SK-N-MC (cell line): ENCODE results near the gene FOXI3.

ENCODE experiments used
- DNase-seq: peaks from one replicate; pipeline ENCODE4 v3.0.0-alpha.2; 2011; ENCODE audit warnings: low read depth, low spot score
- H3K27ac ChIP-seq: fragments of 200-600 bp; sonication (generic); 2 replicates; pipeline ENCODE4 v1.5.1; 2016; ENCODE audit warnings: mixed run types
- H3K36me3 ChIP-seq: fragments of 200-600 bp; sonication (generic); 2 replicates; pipeline ENCODE4 v1.6.1; 2017; ENCODE audit warnings: antibody characterized with exemption, low read length, mixed read lengths; ENCODE audit not compliant: insufficient read depth
- H3K4me3 ChIP-seq: fragments of 200-600 bp; sonication (generic); 2 replicates; pipeline ENCODE4 v1.5.1; 2016
- H3K9ac ChIP-seq: fragments of 200-600 bp; sonication (generic); 2 replicates; pipeline ENCODE4 v1.8.0; 2017; ENCODE audit warnings: mixed run types, mixed read lengths; ENCODE audit not compliant: insufficient read length
- H3K9me3 ChIP-seq: fragments of 200-600 bp; sonication (generic); 2 replicates; pipeline ENCODE4 v1.6.1; 2017; ENCODE audit warnings: low read depth, mild to moderate bottlenecking, antibody characterized with exemption, low read length, moderate library complexity, mixed read lengths
- EZH2 ChIP-seq: fragments of 200-600 bp; sonication (generic); IDR thresholded peaks from one replicate; pipeline ENCODE4 v1.6.1; 2017; ENCODE audit warnings: antibody characterized with exemption
- FOXP2 ChIP-seq: optimal IDR thresholded peaks from 2 replicates; pipeline ENCODE3; 2011; ENCODE audit warnings: mild to moderate bottlenecking, moderate library complexity; ENCODE audit not compliant: insufficient read depth; ENCODE audit errors: extremely low read length, control extremely low read depth
- POLR2AphosphoS5 ChIP-seq: IDR thresholded peaks from 2 replicates; pipeline ENCODE4 v1.6.1; 2012; ENCODE audit warnings: mild to moderate bottlenecking, low read depth, low read length, borderline replicate concordance

FOXI3 gene

DNA sequence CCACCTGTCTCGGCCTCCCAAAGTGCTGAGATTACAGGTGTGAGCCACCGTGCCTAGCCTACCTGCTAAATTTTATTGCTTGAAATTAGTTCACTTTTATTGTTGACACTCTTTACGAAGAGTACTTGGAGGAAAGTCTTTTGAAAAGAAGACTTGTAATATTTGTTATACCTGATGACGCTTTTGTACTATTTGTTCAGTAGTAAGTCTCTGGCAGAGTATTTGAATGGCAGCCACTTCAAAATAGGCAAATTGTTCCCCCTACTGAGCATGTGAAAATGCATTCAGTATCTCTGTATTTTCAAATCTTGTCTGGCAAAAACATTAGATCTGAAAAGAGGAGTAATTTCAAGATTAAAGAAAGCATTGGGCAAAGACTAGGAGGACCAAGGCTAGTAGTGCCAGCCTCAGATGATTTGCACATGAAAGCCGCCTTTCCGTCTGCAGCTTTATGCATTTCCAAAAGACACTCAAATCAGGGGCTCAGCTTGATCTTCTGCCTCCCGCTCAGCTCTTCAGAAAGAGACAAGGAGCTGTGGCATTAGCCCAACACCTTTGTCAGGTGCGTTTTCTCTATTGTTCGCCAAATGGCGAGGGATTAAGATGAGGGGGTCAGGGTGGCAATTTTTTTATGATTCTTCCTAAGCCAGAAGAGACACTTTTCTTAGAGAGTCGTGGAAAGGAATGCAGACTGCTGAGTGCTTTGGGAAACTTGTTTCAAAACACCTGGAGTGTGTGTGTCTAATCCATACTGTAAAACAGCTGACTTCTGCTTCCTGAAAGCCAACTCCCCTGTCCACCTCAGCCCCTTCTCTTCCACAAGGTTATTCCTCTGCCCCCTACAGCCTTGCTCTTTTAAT, 18.8 kb upstream of the FOXI3 start:
- no peak for DNase-seq
- no peak for TF ChIP-seq POLR2AphosphoS5
- TF ChIP-seq EZH2, result no peak
- no peak for TF ChIP-seq FOXP2
- no peak overlapping the region for H3K4me3 ChIP-seq
- H3K9me3 ChIP-seq, result no peaks in the 10 kb centered on the region
- no peak overlapping the region for H3K9ac ChIP-seq
- H3K27ac ChIP-seq, result no peak overlapping the region
- no peaks in the 10 kb centered on the region for H3K36me3 ChIP-seq

- no peak overlapping the region for H3K4me3 ChIP-seq
- no peak for DNase-seq
- TF ChIP-seq POLR2AphosphoS5 (no peak), FOXP2 (no peak), EZH2 (no peak)
- no peaks in the 10 kb centered on the region for H3K9me3 ChIP-seq
- no peak overlapping the region for H3K27ac ChIP-seq
- no peak overlapping the region for H3K9ac ChIP-seq
- H3K36me3 ChIP-seq, result no peaks in the 10 kb centered on the region
These were observed 17.0 kb upstream of the FOXI3 start for GRCh38 chr2:88469202-88470114.

- Histone ChIP-seq H3K9me3 (no peaks in the 10 kb centered on the region), H3K9ac (no peak overlapping the region), H3K36me3 (no peaks in the 10 kb centered on the region), H3K4me3 (no peak overlapping the region), H3K27ac (no peak overlapping the region)
- DNase-seq, result no peak
- no peak for TF ChIP-seq EZH2
- TF ChIP-seq FOXP2, result no peak
- no peak for TF ChIP-seq POLR2AphosphoS5
These were observed 11.7 kb upstream of the FOXI3 start for GRCh38 chr2:88464153-88464552.

GRCh38 chr2:88458633-88459032, 6.1 kb upstream of the FOXI3 start:
- no peak for TF ChIP-seq EZH2
- no peak for TF ChIP-seq POLR2AphosphoS5
- TF ChIP-seq FOXP2, result no peak
- H3K9ac ChIP-seq, result no peak overlapping the region
- H3K36me3 ChIP-seq, result no peaks in the 10 kb centered on the region
- no peaks in the 10 kb centered on the region for H3K9me3 ChIP-seq
- H3K27ac ChIP-seq, result no peak overlapping the region
- H3K4me3 ChIP-seq, result no peak overlapping the region
- no peak for DNase-seq

DNA sequence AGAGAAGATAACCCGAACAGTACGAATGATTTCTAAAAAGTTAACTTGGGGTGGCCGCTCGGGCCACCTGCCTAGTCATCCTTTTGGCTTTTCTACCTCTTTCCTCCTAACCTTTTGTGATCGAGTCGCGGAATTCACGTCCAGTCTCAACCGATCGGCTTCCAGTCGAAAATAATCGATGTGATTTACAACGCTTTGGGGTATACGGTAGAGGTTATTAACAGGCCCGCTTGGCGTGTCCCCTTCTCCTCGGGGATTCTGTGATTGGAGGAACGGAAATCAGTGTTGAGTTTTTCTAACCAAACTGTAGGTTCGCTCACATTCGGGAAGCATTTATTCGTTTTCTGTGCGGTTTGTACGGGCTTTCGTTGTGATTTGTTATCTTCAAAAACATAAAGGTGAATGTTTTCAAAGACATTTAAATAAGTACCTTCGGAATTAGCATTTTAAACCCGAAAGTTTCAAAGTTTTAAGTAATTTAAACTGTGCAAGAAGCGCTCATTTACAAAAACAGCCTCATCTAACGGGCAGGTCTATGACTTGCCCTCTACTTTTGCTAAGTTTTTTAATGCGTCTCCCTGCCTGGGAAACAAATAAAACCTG, 588 bp upstream of the FOXI3 start:
- Histone ChIP-seq H3K9me3 (no peaks in the 10 kb centered on the region), H3K36me3 (no peaks in the 10 kb centered on the region), H3K9ac (no peak overlapping the region), H3K27ac (no peak overlapping the region), H3K4me3 (peak overlapping the region; percentile 69)
- DNase-seq, result no peak
- peak; percentile 97 for TF ChIP-seq EZH2
- no peak for TF ChIP-seq FOXP2

- Histone ChIP-seq H3K9me3 (no peaks in the 10 kb centered on the region), H3K36me3 (no peaks in the 10 kb centered on the region), H3K9ac (no peak overlapping the region), H3K27ac (no peak overlapping the region), H3K4me3 (no peak overlapping the region)
- DNase-seq, result no peak
- no peak for TF ChIP-seq EZH2
- no peak for TF ChIP-seq POLR2AphosphoS5
- no peak for TF ChIP-seq FOXP2
These were observed 505 bp downstream of the FOXI3 start for GRCh38 chr2:88451811-88452564.

GRCh38 chr2:88450925-88451810, 1.3 kb downstream of the FOXI3 start:
- Histone ChIP-seq H3K9ac (no peak overlapping the region), H3K36me3 (no peaks in the 10 kb centered on the region), H3K27ac (no peak overlapping the region), H3K9me3 (no peaks in the 10 kb centered on the region), H3K4me3 (0 out of 2 replicates have a peak overlapping the region, but pooled peaks have one; percentile 24)
- no peak for DNase-seq
- no peak for TF ChIP-seq POLR2AphosphoS5
- TF ChIP-seq EZH2, result peak; percentile 49
- no peak for TF ChIP-seq FOXP2
